Measurements from ENCODE around the gene SLC35G4.

- TF ChIP-seq, protein P1, sequence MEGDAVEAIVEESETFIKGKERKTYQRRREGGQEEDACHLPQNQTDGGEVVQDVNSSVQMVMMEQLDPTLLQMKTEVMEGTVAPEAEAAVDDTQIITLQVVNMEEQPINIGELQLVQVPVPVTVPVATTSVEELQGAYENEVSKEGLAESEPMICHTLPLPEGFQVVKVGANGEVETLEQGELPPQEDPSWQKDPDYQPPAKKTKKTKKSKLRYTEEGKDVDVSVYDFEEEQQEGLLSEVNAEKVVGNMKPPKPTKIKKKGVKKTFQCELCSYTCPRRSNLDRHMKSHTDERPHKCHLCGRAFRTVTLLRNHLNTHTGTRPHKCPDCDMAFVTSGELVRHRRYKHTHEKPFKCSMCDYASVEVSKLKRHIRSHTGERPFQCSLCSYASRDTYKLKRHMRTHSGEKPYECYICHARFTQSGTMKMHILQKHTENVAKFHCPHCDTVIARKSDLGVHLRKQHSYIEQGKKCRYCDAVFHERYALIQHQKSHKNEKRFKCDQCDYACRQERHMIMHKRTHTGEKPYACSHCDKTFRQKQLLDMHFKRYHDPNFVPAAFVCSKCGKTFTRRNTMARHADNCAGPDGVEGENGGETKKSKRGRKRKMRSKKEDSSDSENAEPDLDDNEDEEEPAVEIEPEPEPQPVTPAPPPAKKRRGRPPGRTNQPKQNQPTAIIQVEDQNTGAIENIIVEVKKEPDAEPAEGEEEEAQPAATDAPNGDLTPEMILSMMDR (IDR thresholded peaks at IDR 0.05), result no peak
- no peak for TF ChIP-seq POLR2A (IDR thresholded peaks at IDR 0.05)
Observed at GRCh38 chr18:11587846-11588245, 21.6 kb upstream of the SLC35G4 start.

All from body of pancreas (tissue), 4 donors.